VCaP (cell line): ENCODE measurements around the gene GAK.
A peak's percentile ranks its signal among the peaks of the same experiment; 100 is the strongest.
"Not testable (repeated sequence)": the region's sequence is repeated elsewhere in the genome, so short reads cannot be mapped to it uniquely, and the experiment has no call there.

Experiments used
- H3K27ac ChIP-seq: fragments of 450-650 bp; 2 replicates; pipeline ENCODE4 v1.5.1; 2017
- TF ChIP-seq, protein P1 (sequence below): fragments of 450-650 bp; conservative IDR thresholded peaks from 2 replicates; pipeline ENCODE4 v1.5.1; 2017; ENCODE audit warnings: mild to moderate bottlenecking, moderate library complexity

Gene GAK

DNA sequence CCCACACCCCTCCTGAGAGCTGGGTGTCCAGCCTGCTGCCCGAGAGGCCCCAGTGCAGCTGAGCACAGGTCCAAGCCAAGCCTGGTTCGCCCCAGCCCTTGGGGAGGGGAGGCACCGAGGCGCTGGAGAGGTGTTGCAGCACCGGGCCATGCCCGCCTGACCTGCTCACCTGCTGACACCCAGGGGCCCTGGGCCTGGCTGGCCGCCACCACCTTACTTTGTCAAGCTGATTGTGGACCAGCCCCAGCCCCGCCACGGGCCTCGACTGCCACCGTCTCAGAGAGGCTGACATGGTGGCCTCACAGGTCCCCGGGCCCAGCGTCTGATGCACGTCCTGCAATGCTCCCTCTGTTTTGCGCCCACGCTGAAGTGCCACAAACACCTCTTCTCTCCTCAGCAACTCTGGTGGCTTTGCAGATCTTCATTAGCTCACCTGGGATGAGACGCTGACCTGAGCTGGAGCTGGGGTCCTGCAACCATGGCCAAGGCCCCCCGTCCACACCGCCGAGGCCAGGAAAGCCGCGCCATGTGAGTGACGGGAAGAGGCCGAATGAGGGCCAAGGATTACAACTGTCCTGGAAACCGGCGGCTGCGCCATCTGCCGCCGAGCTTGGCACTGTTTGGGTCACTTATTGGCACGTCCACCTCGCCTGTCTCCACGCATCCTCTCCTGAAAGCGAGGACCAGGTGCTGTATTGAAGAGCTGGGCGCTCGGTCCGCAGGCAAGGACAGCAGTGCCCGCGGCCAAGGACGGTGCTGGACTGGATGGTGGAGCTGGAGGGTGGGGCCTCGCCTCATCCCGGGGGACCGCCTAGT is 113.8 kb downstream of the GAK start:
- no peak overlapping the region for H3K27ac ChIP-seq
- TF ChIP-seq, protein P1, sequence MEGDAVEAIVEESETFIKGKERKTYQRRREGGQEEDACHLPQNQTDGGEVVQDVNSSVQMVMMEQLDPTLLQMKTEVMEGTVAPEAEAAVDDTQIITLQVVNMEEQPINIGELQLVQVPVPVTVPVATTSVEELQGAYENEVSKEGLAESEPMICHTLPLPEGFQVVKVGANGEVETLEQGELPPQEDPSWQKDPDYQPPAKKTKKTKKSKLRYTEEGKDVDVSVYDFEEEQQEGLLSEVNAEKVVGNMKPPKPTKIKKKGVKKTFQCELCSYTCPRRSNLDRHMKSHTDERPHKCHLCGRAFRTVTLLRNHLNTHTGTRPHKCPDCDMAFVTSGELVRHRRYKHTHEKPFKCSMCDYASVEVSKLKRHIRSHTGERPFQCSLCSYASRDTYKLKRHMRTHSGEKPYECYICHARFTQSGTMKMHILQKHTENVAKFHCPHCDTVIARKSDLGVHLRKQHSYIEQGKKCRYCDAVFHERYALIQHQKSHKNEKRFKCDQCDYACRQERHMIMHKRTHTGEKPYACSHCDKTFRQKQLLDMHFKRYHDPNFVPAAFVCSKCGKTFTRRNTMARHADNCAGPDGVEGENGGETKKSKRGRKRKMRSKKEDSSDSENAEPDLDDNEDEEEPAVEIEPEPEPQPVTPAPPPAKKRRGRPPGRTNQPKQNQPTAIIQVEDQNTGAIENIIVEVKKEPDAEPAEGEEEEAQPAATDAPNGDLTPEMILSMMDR: no peak

DNA sequence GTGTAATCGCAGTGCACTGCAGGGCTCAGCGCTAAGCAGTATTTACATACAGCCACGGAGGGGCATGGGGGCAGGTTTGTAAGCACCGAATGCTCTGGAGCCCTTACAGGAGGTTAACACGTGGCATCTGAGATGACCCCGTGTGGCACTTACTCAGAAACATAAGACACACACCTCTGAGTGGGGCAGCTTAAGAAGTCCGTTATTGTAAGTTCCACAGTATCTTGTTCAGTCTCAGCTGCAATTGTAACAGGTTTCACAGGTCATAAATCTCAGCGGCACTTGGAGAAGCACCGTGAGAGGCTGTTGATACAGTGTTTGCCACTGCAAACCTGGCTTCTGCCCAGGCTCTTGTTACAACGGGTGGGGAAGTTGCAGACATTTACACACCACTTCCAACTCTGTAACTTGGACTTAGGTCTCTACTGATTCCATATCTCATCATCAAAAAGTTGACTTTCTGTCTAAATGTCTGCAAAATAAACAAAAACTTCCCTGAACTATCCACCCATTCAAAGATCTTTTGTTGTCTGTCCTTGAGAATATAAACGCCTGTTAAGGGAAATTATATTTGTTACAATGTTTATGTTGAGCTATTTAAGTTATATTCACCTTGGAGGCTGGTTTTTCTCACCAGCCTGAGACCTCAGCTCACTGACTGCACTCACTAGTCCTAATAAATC is 116.5 kb downstream of the GAK start:
- TF ChIP-seq, protein P1: no peak
- peak overlapping the region; percentile 26; the same call in 1 of the 2 replicates for H3K27ac ChIP-seq

DNA sequence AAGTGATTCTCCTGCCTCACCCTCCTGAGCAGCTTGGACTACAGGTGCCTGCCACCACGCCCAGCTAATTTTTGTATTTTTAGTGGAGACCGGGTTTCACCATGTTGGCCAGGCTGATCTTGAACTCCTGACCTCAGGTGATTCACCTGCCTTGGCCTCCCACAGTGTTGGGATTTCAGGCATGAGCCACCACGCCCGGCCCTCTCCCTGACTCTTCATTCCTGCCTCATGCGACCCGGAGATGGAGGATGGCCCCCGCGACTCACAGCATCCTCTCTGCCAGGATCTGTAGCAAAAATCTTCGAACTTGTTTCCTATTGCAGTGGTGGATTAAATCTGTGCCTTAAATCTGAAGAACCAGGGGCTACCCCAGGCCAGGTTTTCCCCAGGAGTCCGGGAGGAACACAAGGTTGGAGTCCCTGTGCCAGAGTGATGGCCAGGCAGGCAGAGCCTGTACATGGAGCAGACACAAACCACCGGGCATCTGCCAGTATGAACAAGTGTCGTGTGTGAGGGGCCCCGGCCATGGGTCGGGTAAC is 117.7 kb downstream of the GAK start:
- 0 out of 2 replicates have a peak overlapping the region, but pooled peaks have one; percentile 26 for H3K27ac ChIP-seq
- TF ChIP-seq, protein P1: no peak

DNA sequence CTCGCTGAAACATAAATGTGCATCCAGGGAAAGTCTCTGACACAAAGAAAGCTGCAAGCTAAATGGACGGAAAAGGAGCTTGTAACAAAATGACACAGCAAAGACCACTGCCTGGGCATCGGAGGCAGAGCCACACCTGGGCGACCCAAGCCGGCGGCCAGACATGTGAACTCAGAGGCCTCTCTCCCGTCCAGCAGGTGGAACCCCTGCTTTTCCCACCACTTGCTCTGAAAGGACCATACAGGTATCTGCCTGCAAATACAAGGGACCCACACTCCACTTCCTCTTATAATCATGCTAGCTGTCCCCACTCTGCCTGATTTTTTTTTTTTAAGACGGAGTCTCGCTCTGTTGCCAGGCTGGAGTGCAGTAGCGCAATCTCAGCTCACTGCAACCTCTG is 118.2 kb downstream of the GAK start:
- TF ChIP-seq, protein P1: no peak

DNA sequence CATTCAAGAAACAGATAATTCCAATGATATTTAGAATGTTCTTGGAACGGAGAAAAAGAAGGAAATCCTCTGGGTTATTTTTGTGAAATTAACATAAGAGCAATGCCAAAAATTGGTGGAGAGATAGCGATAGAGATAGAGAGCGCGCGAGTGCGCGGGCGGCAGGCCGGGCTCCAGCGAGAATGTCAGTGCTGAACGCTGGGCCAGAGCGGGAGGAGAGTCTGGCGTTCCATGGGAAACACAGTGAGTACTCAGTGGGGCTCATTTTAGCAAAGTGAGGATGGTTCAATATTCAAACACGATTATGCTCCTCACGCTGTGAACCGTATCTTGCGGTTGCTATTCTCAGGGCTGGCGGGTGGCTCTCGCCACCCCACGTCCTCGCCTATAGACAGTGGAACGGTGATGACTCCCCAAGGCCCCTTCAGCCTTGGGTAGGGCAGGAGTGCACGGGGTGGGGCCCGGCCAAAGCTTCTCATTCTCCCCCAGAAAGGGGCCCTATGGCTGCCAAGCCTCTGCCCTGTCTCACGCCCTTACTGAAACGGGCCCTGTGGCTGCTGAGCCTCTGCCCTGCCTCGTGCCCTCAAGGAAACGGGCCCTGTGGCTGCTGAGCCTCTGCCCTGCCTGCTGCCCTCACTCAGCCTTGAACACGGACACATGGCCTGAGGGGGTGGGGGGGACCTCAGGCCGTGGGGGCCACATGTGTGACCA is 123.1 kb downstream of the GAK start:
- TF ChIP-seq, protein P1: no peak
- H3K27ac ChIP-seq: no peak overlapping the region

More for the DNA sequence above, 118.2 kb downstream of the GAK start:
- H3K27ac ChIP-seq: no peak overlapping the region

DNA sequence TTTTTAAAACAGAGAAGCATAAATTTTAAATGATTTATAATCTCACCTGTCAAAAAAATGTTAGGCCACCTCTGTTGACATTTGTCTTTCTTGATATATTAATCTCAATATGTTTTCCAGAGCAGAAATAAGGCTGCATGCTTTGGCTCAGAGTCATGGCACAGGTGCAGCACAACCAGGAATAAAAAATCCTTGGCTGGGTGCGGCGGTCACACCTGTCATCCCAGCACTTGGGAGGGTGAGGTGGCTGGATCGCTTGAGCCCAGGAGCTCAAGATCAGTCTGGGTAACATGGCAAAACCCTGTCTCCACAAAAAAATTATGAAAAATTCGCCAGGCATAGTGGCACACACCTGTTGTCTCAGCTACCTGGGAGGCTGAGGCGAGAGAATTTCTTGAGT is 124.3 kb downstream of the GAK start:
- TF ChIP-seq, protein P1: no peak
- H3K27ac ChIP-seq: no peak overlapping the region

DNA sequence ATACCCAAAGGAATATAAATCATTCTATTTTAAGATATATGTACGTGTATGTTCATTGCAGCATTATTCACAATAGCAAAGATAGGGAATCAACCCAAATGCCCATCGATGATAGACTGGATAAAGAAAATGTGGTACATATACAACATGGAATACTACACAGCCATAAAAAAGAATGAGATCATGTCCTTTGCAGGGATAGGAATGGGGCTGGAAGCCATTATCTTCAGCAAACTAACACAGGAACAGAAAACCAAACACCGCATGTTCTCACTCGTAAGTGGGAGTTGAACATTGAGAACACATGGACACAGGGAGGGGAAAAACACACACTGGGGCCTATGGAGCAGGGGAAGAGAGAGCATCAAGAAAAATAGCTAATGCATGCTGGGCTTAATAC is 125.1 kb downstream of the GAK start:
- H3K27ac ChIP-seq: not testable (repeated sequence)
